CD4-positive, alpha-beta T cell (primary cell): ENCODE results near the gene TCF4. TPM values are rescaled to one million over a fixed set of nuclear protein-coding genes. Genes with fewer than 3 reads are reported as not detected.

Experiments
- ATAC-seq: fragments of 200-7000 bp; cut with Tn5 transposase; one replicate; pipeline ENCODE4 v1.10.0; 2022; ENCODE audit warnings: mild to moderate bottlenecking; ENCODE audit not compliant: poor library complexity
- CTCF ChIA-PET: fragments of 350-600 bp; sonication (Branson Sonifier 250); formaldehyde crosslinking; loops from one replicate; lab custom pipeline; 2021; ENCODE audit warnings: antibody characterized with exemption, inconsistent platforms; lab: Charles Lee
- POLR2A ChIA-PET: fragments of 350-600 bp; sonication (Branson Sonifier 250); formaldehyde crosslinking; loops from one replicate; lab custom pipeline; 2021; ENCODE audit warnings: antibody characterized with exemption, inconsistent platforms; lab: Charles Lee
- DNase-seq, 14 experiments: peaks; one replicate each; pipeline ENCODE4 v3.0.0-alpha.2; 2013 to 2020; ENCODE audit warnings: mixed read lengths in 2 of 14
- H3K27ac ChIP-seq, 2 donors: one replicate each; pipeline versions ENCODE4 v1.5.1 to v1.7.0; 2013; ENCODE audit warnings: low read length in 2 of 2, low read depth in 1 of 2, mild to moderate bottlenecking in 1 of 2
- H3K27me3 ChIP-seq, 2 experiments: 1 replicate in 1 of 2; 2 replicates in 1 of 2; pipeline versions ENCODE4 v1.6.1 to v1.7.0; 2013; ENCODE audit warnings: low read length in 2 of 2, control low read depth in 1 of 2, mild to moderate bottlenecking in 1 of 2, moderate library complexity in 1 of 2; ENCODE audit not compliant: insufficient read depth in 2 of 2, control insufficient read depth in 1 of 2
- H3K36me3 ChIP-seq: one replicate; pipeline ENCODE4 v1.6.1; 2013; ENCODE audit warnings: low read length, control low read depth; ENCODE audit not compliant: insufficient read depth
- H3K4me1 ChIP-seq: one replicate; pipeline ENCODE4 v1.6.1; 2013; ENCODE audit warnings: low read length, control low read depth; ENCODE audit not compliant: insufficient read depth
- H3K4me3 ChIP-seq: one replicate; pipeline ENCODE4 v1.5.1; 2013; ENCODE audit warnings: mild to moderate bottlenecking, low read length, moderate library complexity
- H3K9me3 ChIP-seq, 2 experiments: 1 replicate in 1 of 2; 2 replicates in 1 of 2; pipeline versions ENCODE4 v1.6.1 to v1.7.0; 2013; ENCODE audit warnings: low read length in 2 of 2, mild to moderate bottlenecking in 2 of 2, control low read depth in 1 of 2, moderate library complexity in 1 of 2; ENCODE audit not compliant: control insufficient read depth in 1 of 2, insufficient read depth in 1 of 2
- H3K27ac Mint-ChIP-seq: one replicate; pipeline ENCODE4 v1.8.0; 2020; ENCODE audit warnings: mixed read lengths
- H3K27me3 Mint-ChIP-seq: one replicate; pipeline ENCODE4 v1.8.0; 2021; ENCODE audit warnings: mixed read lengths
- H3K36me3 Mint-ChIP-seq: one replicate; pipeline ENCODE4 v1.8.0; 2021; ENCODE audit warnings: low read depth, mixed read lengths
- H3K4me1 Mint-ChIP-seq: one replicate; pipeline ENCODE4 v1.8.0; 2021; ENCODE audit warnings: low read depth, mixed read lengths
- H3K4me3 Mint-ChIP-seq: one replicate; pipeline ENCODE4 v1.8.0; 2020; ENCODE audit warnings: mild to moderate bottlenecking, mixed read lengths
- H3K9me3 Mint-ChIP-seq: one replicate; pipeline ENCODE4 v1.8.0; 2020; ENCODE audit warnings: mixed read lengths
- intact Hi-C, 2 experiments: fragments of 100-400 bp; cut with DNase I in 1 of 2; cut with micrococcal nuclease in 1 of 2; formaldehyde crosslinking; loops; one replicate each; pipeline versions ENCODE4 v1.15.1 to v1.9.0; 2023 to 2025; cut with DNase I, micrococcal nuclease
- total RNA-seq, 174 experiments: library from RNA in 2 of 174; stranded (reverse) in 2 of 174; gene quantifications; one replicate each; pipeline ENCODE4 v1.2.3 and lab custom pipeline; 2021 to 2026
- TF ChIP-seq, protein P1 (sequence below): fragments of 200-600 bp; IDR thresholded peaks from one replicate; pipeline ENCODE4 v1.8.0; 2022; ENCODE audit warnings: antibody characterized with exemption, mild to moderate bottlenecking

TCF4 gene
- total RNA-seq, 2 experiments from 2014 or later, result 3.0 to 3.2 TPM

DNA sequence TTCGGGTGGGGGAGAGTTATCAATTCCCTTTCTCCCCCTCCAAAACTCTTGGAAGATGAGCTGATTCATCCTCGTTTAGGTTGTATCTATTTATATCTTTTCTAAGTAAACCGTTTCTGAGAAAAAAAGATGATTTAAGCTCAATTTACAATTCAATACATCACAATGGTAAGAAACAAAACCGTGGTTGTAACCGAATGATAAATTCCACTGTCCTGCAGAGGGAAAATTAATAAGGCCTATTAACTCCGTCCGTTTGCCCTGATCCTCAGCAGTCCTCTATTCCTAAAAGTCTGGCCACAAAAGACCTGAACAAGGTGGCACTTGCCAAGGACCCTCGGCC is 286.2 kb downstream of the TCF4 start:
- H3K4me3 ChIP-seq, result no peak overlapping the region
- Mint-ChIP-seq H3K9me3 (no peaks in the 10 kb centered on the region), H3K27me3 (no peaks in the 10 kb centered on the region), H3K4me3 (no peak overlapping the region), H3K27ac (no peak overlapping the region), H3K36me3 (no peaks in the 10 kb centered on the region), H3K4me1 (no peaks in the 10 kb centered on the region)
- no peak overlapping the region for H3K27ac ChIP-seq
- TF ChIP-seq, protein P1, sequence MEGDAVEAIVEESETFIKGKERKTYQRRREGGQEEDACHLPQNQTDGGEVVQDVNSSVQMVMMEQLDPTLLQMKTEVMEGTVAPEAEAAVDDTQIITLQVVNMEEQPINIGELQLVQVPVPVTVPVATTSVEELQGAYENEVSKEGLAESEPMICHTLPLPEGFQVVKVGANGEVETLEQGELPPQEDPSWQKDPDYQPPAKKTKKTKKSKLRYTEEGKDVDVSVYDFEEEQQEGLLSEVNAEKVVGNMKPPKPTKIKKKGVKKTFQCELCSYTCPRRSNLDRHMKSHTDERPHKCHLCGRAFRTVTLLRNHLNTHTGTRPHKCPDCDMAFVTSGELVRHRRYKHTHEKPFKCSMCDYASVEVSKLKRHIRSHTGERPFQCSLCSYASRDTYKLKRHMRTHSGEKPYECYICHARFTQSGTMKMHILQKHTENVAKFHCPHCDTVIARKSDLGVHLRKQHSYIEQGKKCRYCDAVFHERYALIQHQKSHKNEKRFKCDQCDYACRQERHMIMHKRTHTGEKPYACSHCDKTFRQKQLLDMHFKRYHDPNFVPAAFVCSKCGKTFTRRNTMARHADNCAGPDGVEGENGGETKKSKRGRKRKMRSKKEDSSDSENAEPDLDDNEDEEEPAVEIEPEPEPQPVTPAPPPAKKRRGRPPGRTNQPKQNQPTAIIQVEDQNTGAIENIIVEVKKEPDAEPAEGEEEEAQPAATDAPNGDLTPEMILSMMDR, result no peak
- DNase-seq (no peak), ATAC-seq (no peak)
- CTCF ChIA-PET, result no interaction called here
- intact Hi-C loops, result no loop called here
- H3K27me3 ChIP-seq, result no peaks in the 10 kb centered on the region
- no peaks in the 10 kb centered on the region for H3K4me1 ChIP-seq
- H3K9me3 ChIP-seq, result peaks cover 0 to 9% of the 10 kb centered on the region in 2 experiments
- POLR2A ChIA-PET, result no interaction called here
- no peaks in the 10 kb centered on the region for H3K36me3 ChIP-seq

DNA sequence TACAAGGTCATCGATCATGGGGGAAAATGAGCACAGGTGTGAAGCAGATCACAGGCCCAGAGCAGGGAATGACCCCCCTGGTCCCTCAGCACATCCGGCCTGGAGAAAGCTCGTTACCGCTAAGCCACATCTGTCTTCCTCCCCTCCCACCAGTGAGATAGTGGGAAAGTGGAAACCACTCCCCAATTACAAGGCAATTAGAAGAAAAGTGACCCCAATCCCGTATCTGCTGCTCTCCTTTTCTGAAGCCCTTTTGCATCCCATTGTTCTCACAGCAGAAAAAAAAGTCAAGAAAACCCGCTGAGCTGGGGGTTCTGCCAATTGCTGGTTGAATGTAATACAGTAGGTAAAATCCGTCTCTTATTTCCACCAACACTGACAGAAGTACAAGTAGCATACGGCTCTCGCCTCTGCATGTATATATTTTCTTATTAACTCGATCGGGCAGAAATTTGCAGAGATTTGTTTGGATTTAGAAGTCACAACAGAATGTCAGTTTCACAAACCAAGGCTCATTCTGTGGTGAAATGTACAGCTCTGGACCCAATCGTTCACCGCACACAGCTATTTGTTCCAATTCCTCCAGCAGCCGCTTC is 287.0 kb downstream of the TCF4 start:
- no peaks in the 10 kb centered on the region for H3K27me3 Mint-ChIP-seq
- H3K4me3 Mint-ChIP-seq, result no peak overlapping the region
- H3K36me3 Mint-ChIP-seq, result no peaks in the 10 kb centered on the region
- no peak for ATAC-seq
- H3K27me3 ChIP-seq, result no peaks in the 10 kb centered on the region
- no peak overlapping the region for H3K4me3 ChIP-seq
- CTCF ChIA-PET, result no interaction called here
- H3K9me3 Mint-ChIP-seq, result no peaks in the 10 kb centered on the region
- POLR2A ChIA-PET, result no interaction called here
- H3K27ac Mint-ChIP-seq, result no peak overlapping the region
- no peaks in the 10 kb centered on the region for H3K4me1 Mint-ChIP-seq
- H3K4me1 ChIP-seq, result no peaks in the 10 kb centered on the region
- TF ChIP-seq, protein P1, result no peak
- H3K9me3 ChIP-seq, result peaks cover 0 to 9% of the 10 kb centered on the region in 2 experiments
- intact Hi-C loops, result no loop called here
- no peak overlapping the region for H3K27ac ChIP-seq
- DNase-seq, result no peak
- H3K36me3 ChIP-seq, result no peaks in the 10 kb centered on the region

DNA sequence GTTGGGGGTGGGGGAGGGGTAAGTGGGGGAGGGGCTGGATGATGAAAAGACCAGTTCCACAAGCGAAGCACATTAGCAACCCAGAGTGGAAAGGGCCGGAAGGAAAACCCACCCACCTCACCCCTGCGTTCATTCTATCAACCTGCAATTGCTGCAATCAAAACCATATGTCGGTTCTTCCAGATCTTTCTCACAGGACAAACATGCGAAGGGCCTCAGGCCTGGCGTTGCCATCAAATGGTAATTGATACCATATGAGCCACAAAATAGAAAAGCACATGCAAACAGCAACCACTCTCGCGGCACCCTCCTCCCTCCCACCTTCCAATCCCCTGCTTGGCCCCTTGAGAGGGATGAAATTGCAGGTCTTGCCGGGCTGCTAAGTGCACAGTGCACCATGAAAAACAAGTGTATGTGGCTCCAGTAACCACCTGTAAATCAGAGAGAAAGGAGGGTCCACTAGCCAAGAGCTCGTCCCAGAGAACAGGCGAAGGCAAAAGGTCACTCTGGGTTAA is 287.5 kb downstream of the TCF4 start:
- Histone ChIP-seq H3K9me3 (peaks cover 0 to 9% of the 10 kb centered on the region in 2 experiments), H3K36me3 (no peaks in the 10 kb centered on the region), H3K27ac (no peak overlapping the region), H3K4me3 (no peak overlapping the region), H3K27me3 (no peaks in the 10 kb centered on the region), H3K4me1 (no peaks in the 10 kb centered on the region)
- no peak overlapping the region for H3K27ac Mint-ChIP-seq
- H3K9me3 Mint-ChIP-seq, result no peaks in the 10 kb centered on the region
- ChIA-PET POLR2A (no interaction called here), CTCF (no interaction called here)
- TF ChIP-seq, protein P1, result no peak
- ATAC-seq, result no peak
- H3K4me1 Mint-ChIP-seq, result no peaks in the 10 kb centered on the region
- intact Hi-C loops, result no loop called here
- no peak for DNase-seq
- H3K36me3 Mint-ChIP-seq, result no peaks in the 10 kb centered on the region
- H3K4me3 Mint-ChIP-seq, result no peak overlapping the region
- no peaks in the 10 kb centered on the region for H3K27me3 Mint-ChIP-seq
